ENCODE measurements around the gene HECW1. TPM values are rescaled to one million over a fixed set of nuclear protein-coding genes. Genes with fewer than 3 reads are reported as not detected.

The HECW1 gene
- total and polyA plus RNA-seq, 2 of the 13 experiments (the other 11 are each of a cell fraction or from before 2014, with no cell fraction given): not detected

Small RNAs within 50 kb of the gene (microRNA-seq; reads per million reads assigned to microRNA genes)
- not detected for gene MIR3943

Small RNAs within 50 kb of the gene (small RNA-seq; reads per million reads assigned to genes)
- gene MIR3943 (ENCODE audit: insufficient read depth in 2 of 3, insufficient read length in 3 of 3, low read depth in 2 of 3, low replicate concordance in 1 of 3) (0 reads per million in 3 experiments), gene RF00019 (ENCODE audit: insufficient read depth in 2 of 3, insufficient read length in 3 of 3, low read depth in 2 of 3, low replicate concordance in 1 of 3) (0 reads per million in 3 experiments), gene RNU6-575P (ENCODE audit: insufficient read depth in 2 of 3, insufficient read length in 3 of 3, low read depth in 2 of 3, low replicate concordance in 1 of 3) (0 reads per million in 3 experiments), gene RNU7-35P (ENCODE audit: insufficient read depth in 2 of 3, insufficient read length in 3 of 3, low read depth in 2 of 3, low replicate concordance in 1 of 3) (0 reads per million in 3 experiments)

Other genes starting within 250 kb of the HECW1 start
- gene C7orf25, start 200.6 kb upstream of the HECW1 start, total RNA-seq (2016; rRNA removed; fragmentation: Illumina TruSeq; extraction: Trizol): 1.1 and 1.3 TPM in 2 replicates
- gene C7orf25, start 200.6 kb upstream of the HECW1 start, polyA plus RNA-seq (2011; rRNA removed): 0.37 and 0.68 TPM in 2 replicates
- gene PSMA2, start 180.5 kb upstream of the HECW1 start, total RNA-seq (2016; rRNA removed; fragmentation: Illumina TruSeq; extraction: Trizol): 266 and 383 TPM in 2 replicates
- gene PSMA2, start 180.5 kb upstream of the HECW1 start, polyA plus RNA-seq (2011; rRNA removed): 76.8 and 125 TPM in 2 replicates
- gene MRPL32, start 180.3 kb upstream of the HECW1 start, total RNA-seq (2016; rRNA removed; fragmentation: Illumina TruSeq; extraction: Trizol): 56.0 and 81.2 TPM in 2 replicates
- gene MRPL32, start 180.3 kb upstream of the HECW1 start, polyA plus RNA-seq (2011; rRNA removed): 28.9 and 39.0 TPM in 2 replicates

Measured in HepG2 (cell line).